ENCODE measurements around the gene TRABD.

DNA sequence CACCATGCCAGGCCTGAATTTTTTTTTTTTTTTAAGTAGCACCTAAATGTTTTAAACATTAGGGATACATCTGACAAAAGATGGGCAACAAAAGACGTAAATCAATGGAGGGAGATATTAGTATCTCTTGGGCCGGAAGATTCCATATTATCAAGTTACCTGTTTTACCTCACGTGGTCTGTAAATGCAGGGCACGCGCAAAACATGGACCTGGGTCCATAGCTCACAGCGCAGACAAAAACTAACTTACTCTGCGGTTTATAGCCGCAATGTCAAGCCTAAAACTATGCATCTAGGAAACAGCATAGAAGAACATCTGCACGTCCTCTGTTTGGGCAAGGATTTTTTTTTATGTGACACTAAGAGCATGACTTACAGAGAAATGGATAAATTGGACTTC is 46.7 kb upstream of the TRABD start:
- TF ChIP-seq, protein P1, sequence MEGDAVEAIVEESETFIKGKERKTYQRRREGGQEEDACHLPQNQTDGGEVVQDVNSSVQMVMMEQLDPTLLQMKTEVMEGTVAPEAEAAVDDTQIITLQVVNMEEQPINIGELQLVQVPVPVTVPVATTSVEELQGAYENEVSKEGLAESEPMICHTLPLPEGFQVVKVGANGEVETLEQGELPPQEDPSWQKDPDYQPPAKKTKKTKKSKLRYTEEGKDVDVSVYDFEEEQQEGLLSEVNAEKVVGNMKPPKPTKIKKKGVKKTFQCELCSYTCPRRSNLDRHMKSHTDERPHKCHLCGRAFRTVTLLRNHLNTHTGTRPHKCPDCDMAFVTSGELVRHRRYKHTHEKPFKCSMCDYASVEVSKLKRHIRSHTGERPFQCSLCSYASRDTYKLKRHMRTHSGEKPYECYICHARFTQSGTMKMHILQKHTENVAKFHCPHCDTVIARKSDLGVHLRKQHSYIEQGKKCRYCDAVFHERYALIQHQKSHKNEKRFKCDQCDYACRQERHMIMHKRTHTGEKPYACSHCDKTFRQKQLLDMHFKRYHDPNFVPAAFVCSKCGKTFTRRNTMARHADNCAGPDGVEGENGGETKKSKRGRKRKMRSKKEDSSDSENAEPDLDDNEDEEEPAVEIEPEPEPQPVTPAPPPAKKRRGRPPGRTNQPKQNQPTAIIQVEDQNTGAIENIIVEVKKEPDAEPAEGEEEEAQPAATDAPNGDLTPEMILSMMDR (IDR thresholded peaks at IDR 0.05) = no peak
- TF ChIP-seq POLR2A (IDR thresholded peaks at IDR 0.05) = no peak

Data from heart left ventricle (tissue), 13 donors.